ENCODE results near the gene USP25. TPM values are rescaled to one million over a fixed set of nuclear protein-coding genes. Genes with fewer than 3 reads are reported as not detected.

Gene USP25
- total and polyA plus RNA-seq, 2 donors (not counting 1 experiment from before 2014, with no cell fraction given), result 14.2 to 55.5 TPM

DNA sequence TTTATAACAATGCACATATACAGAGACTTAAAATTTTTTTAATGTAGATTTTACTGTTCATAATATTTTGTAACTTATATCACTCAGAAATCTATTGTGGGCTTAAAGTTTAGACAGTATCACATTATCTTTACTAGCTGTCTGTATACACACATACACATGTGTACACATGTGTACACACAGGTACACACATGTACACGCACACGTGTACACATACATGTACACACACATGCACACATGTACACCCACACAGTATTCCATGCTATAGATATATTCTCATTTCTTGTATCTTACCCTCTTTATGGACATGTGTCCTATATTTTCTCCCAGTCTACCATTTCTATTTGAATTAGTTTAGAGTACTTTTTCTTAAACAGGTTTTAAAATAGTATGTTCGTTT lies 123.3 kb downstream of the USP25 start:
- ATAC-seq (ENCODE audit: low read depth) (no peak), DNase-seq (no peak)
- Histone ChIP-seq H3K27me3 (replicated peaks in 1 of 4; ENCODE audit: control extremely low read depth in 1 of 4, control insufficient read depth in 3 of 4, insufficient read depth in 4 of 4, low read length in 3 of 4) (no peaks in the 10 kb centered on the region), H3K9ac (ENCODE audit: low read length) (no peak overlapping the region), H3K27ac (ENCODE audit: low read length in 2 of 2) (no peak overlapping the region), H3K4me2 (replicated peaks; ENCODE audit: low read depth, low read length, poor library complexity, severe bottlenecking) (no peak overlapping the region), H3K9me3 (ENCODE audit: control extremely low read depth in 1 of 3, control insufficient read depth in 2 of 3, insufficient read depth in 1 of 3, low read length in 2 of 3) (no peaks in the 10 kb centered on the region), H3K4me3 (ENCODE audit: control extremely low read depth in 1 of 5, extremely low read depth in 1 of 5, insufficient read depth in 1 of 5, low read depth in 2 of 5, low read length in 4 of 5) (no peak overlapping the region), H2AFZ (ENCODE audit: insufficient read depth, low read depth, low read length, poor library complexity, severe bottlenecking) (no peak overlapping the region), H3K79me2 (ENCODE audit: control insufficient read depth, insufficient read depth, low read length) (no peaks in the 10 kb centered on the region), H3K36me3 (replicated peaks in 1 of 2; ENCODE audit: control extremely low read depth in 1 of 2, control insufficient read depth in 1 of 2, extremely low read depth in 1 of 2, insufficient read depth in 2 of 2, low read length in 1 of 2) (peaks cover 11 to 12% of the 10 kb centered on the region in 2 experiments), H3K4me1 (ENCODE audit: control insufficient read depth in 2 of 2, insufficient read depth in 2 of 2, low read length in 2 of 2) (no peaks in the 10 kb centered on the region), H4K20me1 (ENCODE audit: control insufficient read depth, insufficient read depth, low read length, poor library complexity, severe bottlenecking) (no peaks in the 10 kb centered on the region)
- no peak for TF ChIP-seq EZH2 (IDR thresholded peaks at IDR 0.05; ENCODE audit: borderline replicate concordance, insufficient read depth, low read depth, low read length, poor library complexity, severe bottlenecking)
- TF ChIP-seq, protein P1, sequence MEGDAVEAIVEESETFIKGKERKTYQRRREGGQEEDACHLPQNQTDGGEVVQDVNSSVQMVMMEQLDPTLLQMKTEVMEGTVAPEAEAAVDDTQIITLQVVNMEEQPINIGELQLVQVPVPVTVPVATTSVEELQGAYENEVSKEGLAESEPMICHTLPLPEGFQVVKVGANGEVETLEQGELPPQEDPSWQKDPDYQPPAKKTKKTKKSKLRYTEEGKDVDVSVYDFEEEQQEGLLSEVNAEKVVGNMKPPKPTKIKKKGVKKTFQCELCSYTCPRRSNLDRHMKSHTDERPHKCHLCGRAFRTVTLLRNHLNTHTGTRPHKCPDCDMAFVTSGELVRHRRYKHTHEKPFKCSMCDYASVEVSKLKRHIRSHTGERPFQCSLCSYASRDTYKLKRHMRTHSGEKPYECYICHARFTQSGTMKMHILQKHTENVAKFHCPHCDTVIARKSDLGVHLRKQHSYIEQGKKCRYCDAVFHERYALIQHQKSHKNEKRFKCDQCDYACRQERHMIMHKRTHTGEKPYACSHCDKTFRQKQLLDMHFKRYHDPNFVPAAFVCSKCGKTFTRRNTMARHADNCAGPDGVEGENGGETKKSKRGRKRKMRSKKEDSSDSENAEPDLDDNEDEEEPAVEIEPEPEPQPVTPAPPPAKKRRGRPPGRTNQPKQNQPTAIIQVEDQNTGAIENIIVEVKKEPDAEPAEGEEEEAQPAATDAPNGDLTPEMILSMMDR (IDR thresholded peaks at IDR 0.05), result no peak
- intact Hi-C loops (cut with micrococcal nuclease), result no loop called here
- H3K4me1 Mint-ChIP-seq, result no peaks in the 10 kb centered on the region
- ChIA-PET POLR2A (no interaction called here), CTCF (no interaction called here)
- H3K27me3 Mint-ChIP-seq, result no peaks in the 10 kb centered on the region
- whole genome bisulfite sequencing (ENCODE audit: insufficient coverage), result 100% methylated on average over 2 of the region's 3 CpGs
- no peak overlapping the region for H3K27ac Mint-ChIP-seq
- H3K9me3 Mint-ChIP-seq (ENCODE audit: insufficient read depth), result no peaks in the 10 kb centered on the region
- no peak overlapping the region for H3K4me3 Mint-ChIP-seq

DNA sequence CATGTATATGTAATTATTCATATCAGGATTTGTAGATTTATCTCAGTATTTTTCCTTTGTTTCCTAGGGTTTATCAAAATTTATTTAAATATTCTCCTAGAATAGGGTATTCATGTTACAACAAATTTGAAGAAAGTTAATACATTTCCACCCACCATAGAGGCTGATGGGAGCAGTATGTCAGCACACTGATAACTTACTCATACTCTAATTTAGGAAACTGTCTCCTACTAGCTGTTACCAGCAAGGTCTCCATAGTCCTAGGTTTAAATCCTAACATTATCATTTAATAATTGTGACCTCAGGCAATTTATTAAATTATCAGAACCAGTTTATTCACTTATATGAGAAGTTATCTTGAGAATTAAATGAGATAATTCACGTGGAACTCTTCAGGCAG lies 127.0 kb downstream of the USP25 start:
- no peak for ATAC-seq (ENCODE audit: low read depth)
- H3K9me3 ChIP-seq (ENCODE audit: control extremely low read depth in 1 of 3, control insufficient read depth in 2 of 3, insufficient read depth in 1 of 3, low read length in 2 of 3), result no peaks in the 10 kb centered on the region
- no peak overlapping the region for H3K27ac ChIP-seq (ENCODE audit: low read length in 2 of 2)
- TF ChIP-seq EZH2 (IDR thresholded peaks at IDR 0.05; ENCODE audit: borderline replicate concordance, insufficient read depth, low read depth, low read length, poor library complexity, severe bottlenecking), result no peak
- WGBS (ENCODE audit: insufficient coverage), result no CpG with 5 or more reads among the region's 1 CpG
- H3K27me3 ChIP-seq (replicated peaks in 1 of 4; ENCODE audit: control extremely low read depth in 1 of 4, control insufficient read depth in 3 of 4, insufficient read depth in 4 of 4, low read length in 3 of 4), result no peaks in the 10 kb centered on the region
- no peak overlapping the region for H3K4me2 ChIP-seq (replicated peaks; ENCODE audit: low read depth, low read length, poor library complexity, severe bottlenecking)
- Mint-ChIP-seq H3K27ac (no peak overlapping the region), H3K9me3 (ENCODE audit: insufficient read depth) (no peaks in the 10 kb centered on the region), H3K4me1 (no peaks in the 10 kb centered on the region), H3K4me3 (no peak overlapping the region), H3K27me3 (no peaks in the 10 kb centered on the region)
- H3K4me3 ChIP-seq (ENCODE audit: control extremely low read depth in 1 of 5, extremely low read depth in 1 of 5, insufficient read depth in 1 of 5, low read depth in 2 of 5, low read length in 4 of 5), result no peak overlapping the region
- H3K9ac ChIP-seq (ENCODE audit: low read length), result no peak overlapping the region
- ChIA-PET CTCF (no interaction called here), POLR2A (no interaction called here)
- DNase-seq, result no peak
- intact Hi-C loops (cut with micrococcal nuclease), result no loop called here
- peaks cover 6 to 11% of the 10 kb centered on the region in 2 experiments for H3K36me3 ChIP-seq (replicated peaks in 1 of 2; ENCODE audit: control extremely low read depth in 1 of 2, control insufficient read depth in 1 of 2, extremely low read depth in 1 of 2, insufficient read depth in 2 of 2, low read length in 1 of 2)
- H4K20me1 ChIP-seq (ENCODE audit: control insufficient read depth, insufficient read depth, low read length, poor library complexity, severe bottlenecking), result no peaks in the 10 kb centered on the region
- no peak overlapping the region for H2AFZ ChIP-seq (ENCODE audit: insufficient read depth, low read depth, low read length, poor library complexity, severe bottlenecking)
- H3K4me1 ChIP-seq (ENCODE audit: control insufficient read depth in 2 of 2, insufficient read depth in 2 of 2, low read length in 2 of 2), result no peaks in the 10 kb centered on the region
- H3K79me2 ChIP-seq (ENCODE audit: control insufficient read depth, insufficient read depth, low read length), result no peaks in the 10 kb centered on the region

Measured in B cell (primary cell).